ENCODE results near the gene CBX6. TPM values are rescaled to one million over a fixed set of nuclear protein-coding genes. Genes with fewer than 3 reads are reported as not detected.

The CBX6 gene
- total RNA-seq, 1 experiment from 2014 or later: 31.4 TPM

DNA sequence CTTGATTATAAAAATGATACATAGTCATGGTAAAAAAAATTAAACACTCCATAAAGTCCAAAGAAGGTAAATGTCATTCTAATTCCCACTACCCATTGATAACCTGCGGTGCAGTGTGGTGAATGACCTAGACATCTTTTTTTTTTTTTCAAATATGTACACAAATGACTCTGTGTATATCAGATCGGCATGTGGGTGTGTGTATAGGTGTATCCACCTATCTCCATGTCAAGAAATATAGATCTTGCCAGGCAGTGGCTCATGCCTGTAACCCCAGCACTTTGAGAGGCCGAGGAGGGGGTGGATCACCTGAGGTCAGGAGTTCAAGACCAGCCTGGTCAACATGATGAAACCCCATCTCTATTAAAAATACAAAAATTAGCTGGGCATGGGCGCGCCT lies 18.4 kb upstream of the CBX6 start:
- H3K18ac ChIP-seq (ENCODE audit: insufficient read length, low read depth, low read length): no peak overlapping the region
- H3K23me2 ChIP-seq (ENCODE audit: insufficient read length, low read depth, low read length, poor library complexity, severe bottlenecking): no peaks in the 10 kb centered on the region
- H3K79me1 ChIP-seq (ENCODE audit: insufficient read depth, low read depth, low read length, poor library complexity, severe bottlenecking): no peaks in the 10 kb centered on the region
- Mint-ChIP-seq H3K36me3 (ENCODE audit: insufficient read depth in 1 of 3, low read depth in 3 of 3) (no peaks in the 10 kb centered on the region; a peak in 1 of 7 replicates), H3K4me1 (no peaks in the 10 kb centered on the region), H3K4me3 (no peak overlapping the region), H3K9me3 (peaks cover under 1 to 7% of the 10 kb centered on the region in 2 experiments; a peak in 3 of 5 replicates), H3K27me3 (ENCODE audit: low read depth) (peaks cover 13% of the 10 kb centered on the region), H3K27ac (no peak overlapping the region)
- H3T11ph ChIP-seq (ENCODE audit: low read length): no peak overlapping the region
- no peak overlapping the region for H2BK12ac ChIP-seq (ENCODE audit: insufficient read length, low read depth, low read length)
- no peaks in the 10 kb centered on the region for H3K9me3 ChIP-seq (ENCODE audit: control insufficient read depth, low read depth, low read length)
- H3K4me1 ChIP-seq (ENCODE audit: insufficient read depth, low read length): no peaks in the 10 kb centered on the region
- H3K4ac ChIP-seq (ENCODE audit: low read depth, low read length): no peak overlapping the region
- H2BK20ac ChIP-seq (ENCODE audit: low read depth, low read length, poor library complexity, severe bottlenecking): no peak overlapping the region
- no peaks in the 10 kb centered on the region for H3K27me3 ChIP-seq (ENCODE audit: insufficient read depth, low read length)
- H3K23ac ChIP-seq (ENCODE audit: insufficient read length, low read depth, low read length): no peak overlapping the region
- H3K56ac ChIP-seq (ENCODE audit: insufficient read length, low read depth, low read length): no peak overlapping the region
- no peak overlapping the region for H4K8ac ChIP-seq (replicated peaks; ENCODE audit: insufficient read length, low read depth, low read length)
- H3K79me2 ChIP-seq (ENCODE audit: insufficient read depth, low read length): no peaks in the 10 kb centered on the region
- WGBS (ENCODE audit: extremely low coverage, insufficient read length, low lambda C conversion rate): no CpG with 5 or more reads among the region's 5 CpGs
- H2BK15ac ChIP-seq (ENCODE audit: low read depth, low read length): no peak overlapping the region
- H4K5ac ChIP-seq (ENCODE audit: insufficient read length, low read depth, low read length): no peak overlapping the region
- H2AK5ac ChIP-seq (ENCODE audit: insufficient read length, low read length): no peak overlapping the region
- no peak overlapping the region for H2AFZ ChIP-seq (ENCODE audit: low read length)
- no peak overlapping the region for H3K9ac ChIP-seq (ENCODE audit: extremely low read depth, insufficient read length, low read length)
- no peak for DNase-seq
- no peak overlapping the region for H4K91ac ChIP-seq (ENCODE audit: insufficient read length, low read depth, low read length)
- TF ChIP-seq, protein P1, sequence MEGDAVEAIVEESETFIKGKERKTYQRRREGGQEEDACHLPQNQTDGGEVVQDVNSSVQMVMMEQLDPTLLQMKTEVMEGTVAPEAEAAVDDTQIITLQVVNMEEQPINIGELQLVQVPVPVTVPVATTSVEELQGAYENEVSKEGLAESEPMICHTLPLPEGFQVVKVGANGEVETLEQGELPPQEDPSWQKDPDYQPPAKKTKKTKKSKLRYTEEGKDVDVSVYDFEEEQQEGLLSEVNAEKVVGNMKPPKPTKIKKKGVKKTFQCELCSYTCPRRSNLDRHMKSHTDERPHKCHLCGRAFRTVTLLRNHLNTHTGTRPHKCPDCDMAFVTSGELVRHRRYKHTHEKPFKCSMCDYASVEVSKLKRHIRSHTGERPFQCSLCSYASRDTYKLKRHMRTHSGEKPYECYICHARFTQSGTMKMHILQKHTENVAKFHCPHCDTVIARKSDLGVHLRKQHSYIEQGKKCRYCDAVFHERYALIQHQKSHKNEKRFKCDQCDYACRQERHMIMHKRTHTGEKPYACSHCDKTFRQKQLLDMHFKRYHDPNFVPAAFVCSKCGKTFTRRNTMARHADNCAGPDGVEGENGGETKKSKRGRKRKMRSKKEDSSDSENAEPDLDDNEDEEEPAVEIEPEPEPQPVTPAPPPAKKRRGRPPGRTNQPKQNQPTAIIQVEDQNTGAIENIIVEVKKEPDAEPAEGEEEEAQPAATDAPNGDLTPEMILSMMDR (conservative IDR thresholded peaks at IDR 0.05): no peak
- H3K14ac ChIP-seq (ENCODE audit: insufficient read depth, low read length): no peak overlapping the region
- H3K27ac ChIP-seq (ENCODE audit: insufficient read length, low read depth, low read length): no peak overlapping the region
- no peak overlapping the region for H3K4me2 ChIP-seq (ENCODE audit: insufficient read depth, insufficient read length, low read length)
- H2BK5ac ChIP-seq (ENCODE audit: insufficient read length, low read length): no peak overlapping the region
- H4K20me1 ChIP-seq (ENCODE audit: control insufficient read depth, insufficient read depth, insufficient read length): no peaks in the 10 kb centered on the region
- no peak overlapping the region for H2BK120ac ChIP-seq (ENCODE audit: low read depth, low read length, poor library complexity, severe bottlenecking)
